Renal cortex interstitium (tissue), 11 donors: Measurements from ENCODE around the gene OPCML. TPM values are rescaled to one million over a fixed set of nuclear protein-coding genes. Genes with fewer than 3 reads are reported as not detected.

Experiments used
- DNase-seq, 11 donors: peaks; one replicate each; pipeline ENCODE4 v3.0.0-alpha.2; 2013; ENCODE audit warnings: low read depth in 9 of 11, low spot score in 4 of 11; ENCODE audit errors: extremely low read depth in 1 of 11
- polyA plus RNA-seq, 3 donors: library from polyadenylated mRNA; unstranded; fragments of 120-200 nt; gene quantifications; one replicate each; pipeline ENCODE4 v1.2.1, GENCODE V29; 2013; ENCODE audit not compliant: insufficient read length in 3 of 3

OPCML gene
- polyA plus RNA-seq, 3 donors = 13.2 to 15.8 (median 15.2) TPM

DNA sequence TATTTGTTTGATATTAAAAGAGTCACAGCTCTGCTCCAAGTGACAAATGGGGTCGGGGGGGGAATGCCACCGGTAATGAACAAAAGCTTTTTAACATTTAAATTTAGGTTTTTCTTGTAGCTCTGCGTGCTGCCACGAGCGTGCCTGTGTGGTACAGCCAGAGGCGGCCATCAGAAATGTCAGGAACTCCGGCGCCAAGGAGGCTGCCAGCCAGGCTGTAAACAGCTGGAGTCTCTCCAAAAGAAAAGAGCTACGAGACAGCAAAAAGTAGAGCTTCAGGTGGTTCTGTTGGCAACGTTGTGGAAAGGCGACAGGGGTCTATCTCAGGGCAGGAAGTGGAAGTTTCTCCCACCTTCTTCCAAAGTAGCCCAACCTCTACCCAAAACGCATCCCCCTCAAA lies 532.8 kb downstream of the OPCML start:
- no peak for DNase-seq

DNA sequence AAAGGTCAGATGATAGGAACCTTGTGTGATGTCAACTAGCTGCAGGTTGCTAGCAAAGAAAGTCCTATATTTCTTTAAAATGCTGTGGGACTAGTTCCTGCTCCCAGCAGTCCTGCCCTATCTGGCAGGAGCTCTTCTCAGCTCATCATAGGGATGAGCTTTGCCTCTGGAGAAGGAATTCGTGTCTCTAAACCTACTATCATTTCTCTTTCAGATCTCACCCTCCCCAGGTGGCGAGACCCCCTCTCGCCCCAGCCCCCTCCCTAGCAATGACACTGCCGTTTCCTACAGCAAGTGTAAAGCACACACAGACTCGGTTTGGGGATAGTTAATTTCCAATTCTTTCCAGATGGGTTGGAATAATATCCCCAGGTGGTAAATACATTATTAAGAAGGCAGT lies 533.3 kb downstream of the OPCML start:
- DNase-seq = no peak

DNA sequence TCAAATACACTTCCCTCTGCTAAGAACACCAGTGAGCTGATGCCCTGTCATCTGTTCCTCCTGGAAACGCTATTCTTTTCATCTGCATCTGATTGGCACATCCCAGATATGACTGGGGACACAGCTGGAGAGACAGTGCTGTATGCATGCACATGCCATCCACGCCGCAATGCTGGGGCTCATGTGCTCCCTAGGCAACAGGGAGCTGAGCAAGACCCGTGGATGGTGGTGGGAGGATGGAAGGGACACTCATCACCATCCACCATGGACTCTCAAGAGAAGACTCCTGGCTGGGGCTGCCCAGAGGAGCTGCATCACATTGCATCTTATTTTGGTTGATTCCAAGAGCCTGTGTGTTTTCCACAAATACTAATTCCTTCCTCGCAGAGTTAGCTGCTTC lies 534.9 kb downstream of the OPCML start:
- DNase-seq = no peak

DNA sequence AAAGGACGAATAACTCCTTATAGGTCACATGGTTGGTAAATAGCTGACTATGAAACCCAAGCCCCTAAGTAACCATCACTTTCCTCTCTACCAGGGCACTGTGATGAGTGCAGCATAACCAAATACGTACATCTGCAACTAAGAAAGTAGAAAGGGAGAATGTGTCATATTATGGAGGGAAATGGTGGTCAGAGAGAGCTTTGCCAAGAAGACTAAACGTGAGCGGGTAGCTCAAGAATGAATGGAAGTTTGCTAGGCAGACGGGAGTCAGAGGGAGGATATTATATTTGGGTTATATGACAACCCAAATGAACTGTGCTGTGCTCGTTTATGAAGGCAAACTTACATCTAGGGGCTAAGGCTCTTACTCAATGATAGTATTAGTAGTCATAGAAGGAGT lies 537.3 kb downstream of the OPCML start:
- no peak for DNase-seq

DNA sequence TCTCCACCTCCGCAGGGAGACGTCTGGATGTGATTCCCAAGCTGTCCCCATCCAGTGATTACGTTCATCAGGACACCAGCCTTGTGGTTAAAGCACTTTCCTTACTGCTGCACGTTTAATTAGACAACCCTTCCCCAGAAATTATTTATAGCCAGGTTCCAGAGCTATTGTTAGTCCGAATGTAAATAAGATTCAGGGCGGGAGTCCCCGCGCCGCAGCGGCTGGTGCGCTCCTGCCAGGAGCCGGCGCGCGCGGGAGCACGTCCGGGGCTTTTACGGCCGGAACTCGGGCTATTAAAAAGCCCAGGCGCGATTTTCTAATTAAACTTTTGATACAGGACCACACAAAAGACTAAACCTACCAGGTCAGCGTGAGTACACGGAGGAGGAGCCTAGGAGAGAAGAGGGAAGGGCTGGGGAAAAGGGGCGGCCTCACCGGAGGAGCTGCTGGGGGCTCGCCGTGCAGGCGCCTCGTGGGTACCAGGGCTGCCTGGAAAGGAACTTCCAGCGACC lies 538.3 kb downstream of the OPCML start:
- peak in 6 of 11 donors; percentile 31 to 45 (median 40) for DNase-seq

DNA sequence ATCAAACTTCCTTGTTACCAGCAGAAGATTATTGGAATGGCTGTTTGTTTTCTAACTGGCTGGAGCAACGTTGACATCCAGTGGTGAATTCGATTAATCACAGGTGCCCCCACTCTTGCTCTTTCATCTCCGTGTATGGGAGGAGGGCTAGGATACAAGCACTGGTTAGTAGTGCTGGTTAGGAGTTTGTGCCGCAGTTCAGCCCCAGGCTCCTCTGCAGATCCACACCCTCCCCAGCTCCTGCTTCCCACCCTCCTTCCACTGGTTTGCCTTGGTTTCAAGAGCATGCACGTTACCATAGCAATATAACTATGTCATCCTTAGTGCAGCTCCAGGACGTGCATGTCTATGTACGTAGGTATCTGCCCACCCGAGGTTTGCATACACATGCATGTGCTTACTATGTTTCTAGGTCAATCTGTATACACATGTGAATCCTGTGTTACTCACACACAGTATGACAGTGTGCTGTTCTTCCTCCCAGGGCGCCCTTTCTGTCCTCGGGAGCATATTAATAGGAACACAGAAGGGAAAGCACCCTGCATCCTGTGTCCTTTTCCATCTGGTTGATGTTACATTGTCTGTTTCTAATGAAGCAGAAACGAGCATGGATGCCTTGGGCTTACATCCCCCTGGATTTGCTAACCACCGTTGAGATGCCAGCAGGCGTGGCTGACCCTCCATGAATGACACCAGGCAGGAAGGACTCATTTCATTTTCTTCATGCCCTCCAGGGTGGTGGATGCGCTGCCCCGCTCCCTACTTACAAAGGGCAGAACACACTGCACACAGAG lies 539.3 kb downstream of the OPCML start:
- no peak for DNase-seq

DNA sequence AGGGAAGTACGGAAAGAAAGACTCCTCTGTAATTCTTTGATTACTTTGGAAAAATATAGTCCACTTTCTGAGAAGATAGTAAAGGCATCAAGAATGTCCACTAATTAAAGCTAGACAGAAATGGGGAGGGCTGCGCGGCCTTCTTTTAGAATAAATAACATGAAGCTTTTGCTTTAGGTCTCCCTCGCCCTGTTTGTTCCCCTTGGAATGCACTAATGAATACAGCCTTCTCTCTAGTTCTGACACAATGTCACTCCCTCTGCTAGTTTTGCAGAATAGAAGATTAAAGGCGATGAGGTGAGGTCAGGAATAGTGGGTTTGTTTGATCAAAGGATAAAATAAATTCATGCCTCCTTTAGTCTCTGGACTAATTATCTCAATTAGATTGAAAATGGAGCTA lies 543.9 kb downstream of the OPCML start:
- DNase-seq = no peak

DNA sequence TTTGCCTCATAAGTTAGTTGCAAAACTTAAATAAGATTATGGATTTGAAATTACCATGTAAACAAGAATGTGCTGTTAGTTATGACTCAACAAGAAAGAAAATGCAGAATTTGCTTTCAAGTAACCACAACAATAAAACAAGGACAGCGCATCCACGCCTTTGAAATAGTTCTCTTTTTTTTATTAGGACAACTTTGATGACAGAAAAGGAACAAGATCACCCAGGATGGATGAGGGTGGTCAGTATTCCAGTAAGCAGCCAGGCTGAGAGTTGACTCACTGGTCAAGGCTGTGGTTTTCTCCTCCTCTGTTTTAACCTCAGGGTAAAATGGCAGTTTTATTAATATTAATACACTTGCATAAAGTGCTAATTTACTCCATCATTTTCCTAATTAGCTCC lies 544.4 kb downstream of the OPCML start:
- DNase-seq = no peak

DNA sequence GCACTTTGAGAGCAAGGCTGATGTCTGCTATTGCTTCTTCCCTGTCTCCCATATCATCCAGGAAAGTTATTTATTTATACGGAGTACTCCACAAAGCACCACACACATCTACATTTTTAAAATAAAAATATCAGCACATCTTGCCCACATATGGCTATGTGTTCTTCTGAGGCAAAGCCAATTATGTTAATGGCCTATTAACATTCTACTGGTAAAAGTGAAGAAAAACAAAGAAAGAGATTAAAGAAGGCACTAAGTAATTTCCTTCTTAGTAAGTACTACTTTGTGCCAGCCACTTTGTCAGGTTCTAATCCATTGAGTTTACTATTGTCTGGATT lies 548.7 kb downstream of the OPCML start:
- DNase-seq = no peak

DNA sequence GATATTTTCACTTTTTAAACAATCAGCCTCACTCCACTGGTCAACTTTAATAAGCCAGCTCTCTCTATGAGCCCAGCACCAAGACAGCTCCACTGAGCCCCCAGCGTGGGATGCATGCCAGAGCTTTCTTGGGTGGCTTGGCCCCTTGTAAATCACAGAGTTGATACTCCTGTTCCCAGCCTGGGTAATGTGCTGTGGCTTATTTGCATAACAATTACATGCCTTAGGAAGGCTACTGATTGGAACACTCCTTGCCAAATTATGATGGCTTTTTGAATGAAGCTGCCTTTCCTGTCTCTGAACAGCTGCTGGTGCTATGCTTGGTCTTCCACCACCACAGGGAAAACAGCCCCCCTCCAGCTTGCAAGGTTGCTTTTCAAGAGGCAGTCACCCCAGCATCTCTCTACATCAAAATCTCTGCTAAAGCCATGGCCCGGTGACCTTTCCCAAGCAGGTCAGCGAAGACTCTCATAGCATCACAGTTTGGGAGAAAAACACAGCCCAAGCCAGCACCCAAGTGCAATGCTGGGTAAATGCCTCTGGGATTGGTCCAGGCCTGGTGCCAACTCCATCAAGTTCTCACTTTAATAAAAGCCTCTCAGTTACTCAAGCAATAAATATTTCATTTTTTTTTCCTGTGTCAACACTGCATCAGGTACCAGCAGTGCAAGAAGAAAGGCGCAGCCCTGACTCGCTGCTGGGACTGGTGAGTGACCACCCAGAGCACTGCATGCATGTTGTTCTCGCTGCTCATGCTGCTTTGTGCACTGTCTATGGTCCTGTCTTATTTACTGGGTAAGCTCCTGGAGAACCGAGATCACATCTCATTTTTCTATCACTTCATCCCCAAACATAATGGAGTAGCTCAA lies 549.3 kb downstream of the OPCML start:
- DNase-seq = no peak

DNA sequence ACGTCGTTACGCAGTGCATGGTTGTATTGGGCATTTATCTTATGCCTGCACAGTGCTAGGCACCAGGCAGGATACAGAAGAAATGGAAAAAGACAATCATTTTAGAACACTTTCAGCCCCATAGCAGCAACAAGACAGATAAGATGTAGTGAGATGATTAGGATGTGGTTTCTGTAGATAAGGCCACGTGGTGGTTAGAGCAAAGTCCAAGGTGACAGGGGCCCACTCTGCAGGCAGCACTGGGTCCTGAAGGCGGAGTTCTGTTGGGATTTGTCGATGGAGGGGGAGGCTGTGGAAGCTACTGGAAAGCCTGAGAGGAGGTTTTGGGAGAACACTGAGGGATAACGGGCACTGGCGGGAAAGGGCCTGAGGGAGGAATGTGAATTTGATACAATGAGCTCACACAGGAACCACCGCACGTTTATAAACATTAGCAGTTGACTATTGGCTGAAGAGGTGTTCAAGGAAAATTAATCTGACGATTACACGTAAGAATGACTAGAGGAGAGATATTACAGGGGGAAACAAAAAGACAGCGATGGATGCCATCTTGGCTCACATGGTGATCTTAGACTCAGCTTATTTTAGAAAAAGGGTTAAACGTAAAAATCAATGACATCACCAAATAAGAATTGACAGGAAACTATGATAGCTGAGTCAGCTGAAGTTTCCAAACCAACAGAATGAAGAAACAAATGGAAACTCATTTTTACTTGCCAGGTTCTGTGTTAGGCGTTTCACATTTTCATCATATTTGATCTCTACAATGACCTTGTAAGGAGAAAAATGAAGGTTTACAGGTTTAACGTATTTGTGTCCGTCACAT lies 551.0 kb downstream of the OPCML start:
- DNase-seq = no peak

DNA sequence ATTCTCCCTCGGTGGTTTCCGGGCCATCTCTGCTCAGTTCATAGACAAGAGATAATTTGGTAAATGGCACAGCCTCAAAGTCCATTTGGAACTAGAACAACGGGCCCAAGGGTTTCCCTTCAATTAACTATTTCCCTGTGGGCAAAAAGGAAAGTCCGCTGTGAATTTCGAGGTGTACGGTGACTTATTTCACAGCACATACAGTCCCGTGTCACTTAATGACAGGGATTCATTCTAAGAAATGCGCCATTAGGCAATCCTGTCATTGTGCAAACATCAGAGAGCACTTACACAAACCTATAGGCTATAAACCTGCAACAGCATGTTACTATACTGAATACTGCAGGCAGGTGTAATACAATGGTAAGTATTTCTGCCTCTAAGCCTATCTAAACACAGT lies 551.6 kb downstream of the OPCML start:
- DNase-seq = no peak

DNA sequence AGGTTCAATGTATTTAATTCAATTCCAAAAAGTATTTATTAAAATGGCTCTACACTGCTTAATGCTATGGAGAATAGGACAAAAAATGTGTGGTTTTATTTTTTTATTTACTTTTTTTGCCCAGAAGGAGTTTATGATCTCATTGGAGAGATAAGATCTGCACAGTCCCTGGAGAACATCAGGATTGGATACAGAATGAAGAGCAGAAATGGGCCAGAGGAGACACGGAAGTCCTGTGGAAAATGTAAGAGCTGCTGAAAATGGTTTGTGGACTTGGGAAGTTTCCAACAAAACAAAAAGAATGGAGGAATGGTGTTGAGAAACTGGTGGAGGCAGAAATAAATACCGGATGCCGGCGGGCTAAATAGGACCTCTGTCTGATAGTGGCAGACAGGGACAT lies 554.6 kb downstream of the OPCML start:
- DNase-seq = no peak

DNA sequence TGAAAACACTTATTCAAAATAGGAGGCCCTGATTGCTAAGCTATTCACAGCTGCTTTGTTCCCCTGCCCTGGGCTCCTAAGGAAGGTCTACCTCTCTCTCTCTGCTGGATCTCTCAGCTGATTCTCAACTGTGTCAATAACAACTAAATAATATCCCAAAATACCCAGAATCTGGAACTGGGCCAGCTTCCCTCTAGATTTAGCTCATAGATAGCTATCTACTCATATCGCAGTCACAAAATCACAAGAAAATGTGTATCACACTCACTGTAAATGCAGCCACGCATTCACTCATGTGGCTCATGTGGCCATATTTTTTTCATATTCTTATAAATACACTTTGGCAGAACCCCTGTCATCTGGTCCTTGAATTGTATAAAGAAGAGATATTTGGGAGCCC lies 555.1 kb downstream of the OPCML start:
- DNase-seq = no peak

DNA sequence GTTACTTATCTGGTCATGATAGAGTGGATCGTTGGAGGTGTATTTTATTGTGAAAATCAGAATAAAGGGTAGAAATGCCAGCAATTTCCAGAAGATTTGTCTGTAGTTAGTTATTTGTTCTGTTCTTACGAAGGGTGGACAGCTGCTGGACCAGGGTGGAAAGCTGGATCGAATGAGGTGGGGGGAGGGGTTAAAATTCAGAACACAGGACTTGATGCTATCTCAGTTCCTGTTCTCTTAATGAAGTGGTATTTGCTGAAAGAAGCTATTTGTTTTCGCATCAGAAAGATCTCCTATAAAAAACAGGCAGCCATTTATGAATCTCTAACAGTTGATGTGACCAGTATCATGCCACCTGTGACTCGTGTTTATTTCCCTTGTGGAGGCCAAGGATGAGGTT lies 556.2 kb downstream of the OPCML start:
- no peak for DNase-seq

DNA sequence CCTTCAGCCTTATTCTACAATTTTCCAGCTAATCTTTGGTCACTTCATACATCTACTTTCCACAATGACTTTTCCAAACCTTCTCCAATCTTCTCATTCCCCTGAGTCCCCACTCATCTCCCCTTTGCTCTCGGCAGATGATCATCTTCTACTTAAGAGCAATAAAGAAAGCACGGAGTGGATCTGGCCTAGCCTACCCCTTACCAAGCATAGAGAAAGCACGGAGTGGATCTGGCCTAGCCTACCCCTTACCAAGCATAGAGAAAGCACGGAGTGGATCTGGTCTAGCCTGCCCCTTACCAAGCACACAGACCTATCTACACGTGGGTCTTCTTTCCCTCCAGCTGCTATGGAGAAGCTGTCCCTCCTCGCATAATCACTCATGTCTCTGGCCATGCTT lies 558.6 kb downstream of the OPCML start:
- no peak for DNase-seq

DNA sequence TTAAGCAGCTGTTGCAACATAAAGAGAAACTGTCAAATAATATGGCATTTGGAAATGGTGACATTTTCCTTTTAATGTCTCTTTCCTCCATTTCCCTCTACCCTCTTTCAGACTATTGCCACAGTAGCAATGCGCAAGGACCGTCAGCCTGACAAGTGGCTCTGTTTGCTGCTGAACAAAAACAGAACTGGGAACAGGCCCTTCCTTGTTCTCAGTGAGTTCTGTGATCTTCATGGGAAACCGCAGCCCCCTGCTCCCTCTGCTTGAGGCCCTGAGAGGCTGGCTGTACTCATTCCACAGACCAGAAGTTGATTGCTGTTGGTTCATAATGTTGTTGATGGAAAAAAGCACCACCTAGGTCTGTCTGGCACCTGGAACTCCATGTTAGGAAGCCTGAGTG lies 559.7 kb downstream of the OPCML start:
- no peak for DNase-seq

DNA sequence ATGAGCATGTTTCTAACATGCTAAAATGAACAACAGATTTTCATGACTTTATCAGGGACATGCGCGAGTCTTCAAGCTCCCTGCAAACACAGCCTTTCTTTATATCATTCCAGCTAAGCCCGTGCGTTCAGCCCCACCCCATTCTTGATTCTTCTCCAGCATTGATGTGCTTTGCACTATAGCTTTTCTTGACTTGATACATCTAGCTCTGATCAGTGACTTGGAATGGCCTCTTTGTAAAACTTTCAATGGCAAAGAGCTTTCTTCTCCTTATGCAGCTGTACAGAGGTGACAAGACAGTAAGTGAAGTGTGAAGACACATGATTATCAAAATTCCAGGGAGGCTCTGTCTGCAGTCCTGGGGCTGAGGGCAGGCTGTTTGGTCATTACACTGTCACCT lies 561.0 kb downstream of the OPCML start:
- DNase-seq = no peak

DNA sequence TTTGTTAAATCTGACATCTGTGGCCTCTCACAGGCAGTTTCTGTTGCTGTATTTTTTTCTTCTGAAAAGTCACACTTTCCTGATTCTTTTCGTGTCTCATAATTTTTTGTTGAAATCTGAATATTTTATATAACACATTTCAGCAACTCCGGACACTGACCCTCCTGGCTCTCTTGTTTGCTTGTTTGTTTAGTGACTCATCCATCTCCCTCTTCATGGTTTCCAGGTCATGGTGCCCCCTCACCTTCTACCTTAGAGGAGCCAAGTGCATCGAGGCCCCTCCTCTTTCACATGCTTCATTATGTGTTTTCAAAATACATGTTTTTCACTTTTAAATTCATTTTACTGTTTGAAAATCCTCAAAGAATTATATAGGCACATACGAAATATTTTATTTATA lies 562.4 kb downstream of the OPCML start:
- DNase-seq = no peak

DNA sequence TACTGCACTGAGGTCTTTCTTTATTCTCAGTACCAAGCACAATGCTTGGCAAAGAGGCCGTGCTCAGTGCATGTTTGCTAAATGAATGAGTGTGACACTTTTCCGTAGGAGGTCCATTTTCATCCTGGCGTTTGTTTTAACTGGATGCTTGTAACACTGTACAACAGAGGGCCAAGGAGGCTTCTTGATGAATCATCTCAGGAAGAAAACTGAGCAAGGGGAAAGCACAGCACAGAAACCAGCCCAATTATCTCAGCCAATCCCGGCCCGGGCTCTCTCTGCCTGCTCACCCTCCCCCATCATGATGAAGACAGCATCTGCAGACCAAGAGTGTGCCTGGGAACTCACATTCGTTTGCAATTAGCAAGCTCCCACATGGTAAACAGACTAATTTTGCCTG lies 570.3 kb downstream of the OPCML start:
- no peak for DNase-seq
